GM06990 (cell line): ENCODE data around the gene MME.

Experiments
- DNase-seq: peaks from one replicate; pipeline ENCODE4 v3.0.0-alpha.2; 2011; ENCODE audit not compliant: insufficient read length; ENCODE audit errors: extremely low read depth
- H3K27me3 ChIP-seq: replicated peaks from 2 replicates; pipeline ENCODE4 v1.6.0; 2011; ENCODE audit warnings: low read length; ENCODE audit not compliant: control insufficient read depth, insufficient read depth
- H3K36me3 ChIP-seq: 2 replicates; pipeline ENCODE4 v1.5.1; 2011; ENCODE audit warnings: low read length; ENCODE audit not compliant: control insufficient read depth, insufficient read depth
- H3K4me3 ChIP-seq: replicated peaks from 2 replicates; pipeline ENCODE4 v1.5.1; 2011; ENCODE audit warnings: low read depth, mild to moderate bottlenecking, control low read depth, low read length
- TF ChIP-seq, protein P1 (sequence below): IDR thresholded peaks from 2 replicates; pipeline ENCODE4 v1.5.1; 2011; ENCODE audit warnings: low read length, control low read depth, mild to moderate bottlenecking, inconsistent platforms; ENCODE audit not compliant: insufficient read depth, poor library complexity, severe bottlenecking

The MME gene

DNA sequence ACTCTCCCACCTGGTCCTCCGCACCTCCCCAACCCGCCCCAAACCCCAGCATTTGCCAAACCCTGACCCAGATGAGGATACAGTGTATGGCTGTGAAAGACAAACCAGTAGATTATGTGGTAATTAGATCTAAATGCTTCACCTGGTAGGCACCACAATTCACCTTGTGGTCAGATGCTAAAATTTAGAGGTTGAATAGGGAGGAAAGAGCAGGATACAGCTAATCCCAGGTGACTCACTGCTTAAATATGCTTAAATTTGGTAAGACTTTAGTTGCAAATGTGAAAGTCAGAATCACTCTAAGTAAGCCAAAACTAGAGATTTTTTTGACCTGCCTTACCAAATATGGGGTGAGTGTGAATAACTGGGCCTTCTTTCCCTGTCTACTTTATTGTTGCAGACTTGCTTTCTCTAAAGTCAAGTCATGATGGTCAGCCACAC lies 105.5 kb downstream of the MME start:
- Histone ChIP-seq H3K4me3 (no peak overlapping the region), H3K36me3 (no peaks in the 10 kb centered on the region), H3K27me3 (no peaks in the 10 kb centered on the region; the same call in 1 of the 2 replicates)
- no peak for DNase-seq
- TF ChIP-seq, protein P1, sequence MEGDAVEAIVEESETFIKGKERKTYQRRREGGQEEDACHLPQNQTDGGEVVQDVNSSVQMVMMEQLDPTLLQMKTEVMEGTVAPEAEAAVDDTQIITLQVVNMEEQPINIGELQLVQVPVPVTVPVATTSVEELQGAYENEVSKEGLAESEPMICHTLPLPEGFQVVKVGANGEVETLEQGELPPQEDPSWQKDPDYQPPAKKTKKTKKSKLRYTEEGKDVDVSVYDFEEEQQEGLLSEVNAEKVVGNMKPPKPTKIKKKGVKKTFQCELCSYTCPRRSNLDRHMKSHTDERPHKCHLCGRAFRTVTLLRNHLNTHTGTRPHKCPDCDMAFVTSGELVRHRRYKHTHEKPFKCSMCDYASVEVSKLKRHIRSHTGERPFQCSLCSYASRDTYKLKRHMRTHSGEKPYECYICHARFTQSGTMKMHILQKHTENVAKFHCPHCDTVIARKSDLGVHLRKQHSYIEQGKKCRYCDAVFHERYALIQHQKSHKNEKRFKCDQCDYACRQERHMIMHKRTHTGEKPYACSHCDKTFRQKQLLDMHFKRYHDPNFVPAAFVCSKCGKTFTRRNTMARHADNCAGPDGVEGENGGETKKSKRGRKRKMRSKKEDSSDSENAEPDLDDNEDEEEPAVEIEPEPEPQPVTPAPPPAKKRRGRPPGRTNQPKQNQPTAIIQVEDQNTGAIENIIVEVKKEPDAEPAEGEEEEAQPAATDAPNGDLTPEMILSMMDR: no peak

DNA sequence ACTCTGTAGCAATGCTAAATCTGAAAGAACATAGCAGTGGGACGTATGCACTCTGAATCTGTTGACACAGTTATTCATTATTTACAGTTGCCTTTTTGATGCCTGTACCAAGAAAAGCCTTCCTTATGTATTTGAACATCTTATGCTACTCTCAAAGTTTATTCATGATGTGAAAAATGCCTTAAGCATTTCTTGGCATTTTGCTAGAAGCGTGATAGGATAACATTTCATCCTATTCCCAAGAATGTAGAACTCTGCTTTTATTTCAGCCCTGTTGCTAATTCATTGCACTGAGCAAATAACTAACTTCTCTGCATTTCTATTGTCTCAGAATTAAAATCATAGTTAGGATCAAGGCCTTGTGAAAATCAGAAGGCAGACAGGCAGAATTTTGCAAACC lies 107.9 kb downstream of the MME start:
- no peaks in the 10 kb centered on the region for H3K36me3 ChIP-seq
- H3K4me3 ChIP-seq: no peak overlapping the region
- no peak for DNase-seq
- no peaks in the 10 kb centered on the region for H3K27me3 ChIP-seq
- TF ChIP-seq, protein P1: no peak

DNA sequence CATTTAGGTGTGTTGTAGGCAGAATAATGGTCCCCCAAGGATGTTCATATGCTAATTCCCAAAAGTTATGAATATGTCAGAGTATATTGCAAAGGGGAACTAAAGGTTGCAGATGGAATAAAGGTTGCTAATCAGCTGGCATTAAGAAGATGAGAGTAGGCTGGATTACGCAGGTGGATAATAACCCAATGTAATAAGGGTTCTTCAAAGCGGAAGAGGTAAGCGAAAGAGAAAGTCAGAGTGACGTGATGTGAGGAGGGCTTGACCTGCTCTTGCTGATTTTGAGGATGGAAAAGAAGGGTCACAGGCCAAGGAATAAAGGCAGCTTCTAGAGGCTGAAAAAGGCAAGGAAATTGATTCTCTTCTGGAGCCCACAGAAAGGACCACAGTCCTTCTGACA lies 109.4 kb downstream of the MME start:
- Histone ChIP-seq H3K4me3 (no peak overlapping the region), H3K36me3 (no peaks in the 10 kb centered on the region), H3K27me3 (no peaks in the 10 kb centered on the region)
- no peak for DNase-seq
- TF ChIP-seq, protein P1: no peak

DNA sequence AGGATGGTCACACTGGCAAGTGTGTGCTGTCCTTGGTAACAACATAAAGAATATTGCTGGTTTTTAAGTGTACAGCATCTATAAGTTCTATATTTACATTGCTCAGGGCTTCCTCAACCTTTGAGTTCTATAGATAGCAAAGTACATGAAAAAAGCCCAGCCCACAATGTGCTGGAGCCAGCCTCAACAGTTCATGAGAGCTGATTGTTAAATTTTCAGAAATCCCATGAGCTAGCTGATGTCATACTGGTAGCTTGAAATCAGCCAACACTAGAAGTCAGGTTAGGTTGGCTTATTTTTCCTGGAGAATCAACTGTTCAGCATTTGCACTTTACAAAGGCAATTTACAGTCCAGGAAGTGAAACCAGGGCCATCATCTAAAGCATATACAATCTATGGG lies 110.6 kb downstream of the MME start:
- DNase-seq: no peak
- Histone ChIP-seq H3K36me3 (no peaks in the 10 kb centered on the region), H3K4me3 (no peak overlapping the region), H3K27me3 (no peaks in the 10 kb centered on the region)
- TF ChIP-seq, protein P1: no peak

DNA sequence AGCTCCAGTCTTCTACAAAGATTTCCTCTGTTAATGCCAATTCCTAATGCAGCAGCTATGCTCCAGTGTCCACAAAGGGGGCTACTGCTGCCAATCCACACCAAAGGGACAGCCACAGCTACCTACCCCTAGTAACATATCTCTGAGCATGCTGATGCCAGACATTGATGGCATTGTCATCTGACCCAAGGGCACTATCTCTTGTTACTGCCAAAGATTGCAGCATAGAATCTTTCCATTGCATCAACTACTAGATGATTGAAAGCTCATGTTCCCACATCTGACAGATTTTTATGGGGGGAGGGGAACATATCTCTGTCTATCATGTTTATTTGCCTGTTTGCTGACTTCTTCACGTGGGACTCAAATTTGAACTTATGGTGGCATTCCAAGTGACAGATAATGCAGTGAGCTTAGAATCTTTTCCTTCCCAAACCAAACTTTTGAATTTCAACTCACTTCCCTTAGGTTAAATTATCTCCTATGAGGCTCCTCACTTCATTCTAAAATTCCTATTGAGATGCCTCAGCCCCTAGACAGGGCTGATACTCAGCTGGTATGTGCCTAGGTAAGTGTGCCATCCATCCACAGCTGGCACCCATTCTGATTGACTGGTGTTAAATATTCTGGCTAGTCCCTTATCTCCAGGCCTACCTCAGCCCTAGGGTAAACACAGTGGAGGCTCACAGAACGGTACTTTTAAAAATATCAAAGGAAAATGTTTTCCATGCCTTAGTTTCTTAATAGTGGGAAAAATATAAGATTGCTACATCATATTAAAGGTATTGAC lies 113.0 kb downstream of the MME start:
- Histone ChIP-seq H3K36me3 (no peaks in the 10 kb centered on the region), H3K4me3 (no peak overlapping the region), H3K27me3 (no peaks in the 10 kb centered on the region)
- no peak for DNase-seq
- TF ChIP-seq, protein P1: no peak
